CD14-positive monocyte (primary cell): Measurements from ENCODE around the gene SPR. TPM values are rescaled to one million over a fixed set of nuclear protein-coding genes. Genes with fewer than 3 reads are reported as not detected.

ENCODE experiments used
- DNase-seq, 3 donors: peaks; one replicate each; pipeline ENCODE4 v3.0.0-alpha.2; 2011 to 2022
- H2AFZ ChIP-seq: 2 replicates; pipeline ENCODE4 v1.6.0; 2012; ENCODE audit warnings: mild to moderate bottlenecking, low read depth, low read length, inconsistent platforms; ENCODE audit not compliant: insufficient read depth, poor library complexity, severe bottlenecking
- H3K27ac ChIP-seq, 2 donors: 1 replicate in 1 of 2; 2 replicates in 1 of 2; pipeline ENCODE4 v1.5.1; 2012 to 2013; ENCODE audit warnings: low read length in 2 of 2, control low read depth in 1 of 2, inconsistent platforms in 1 of 2, low read depth in 1 of 2, mild to moderate bottlenecking in 1 of 2
- H3K27me3 ChIP-seq, 2 donors: one replicate each; pipeline versions ENCODE4 v1.6.0 to v1.6.1; 2011 to 2013; ENCODE audit warnings: low read length in 2 of 2; ENCODE audit not compliant: control insufficient read depth in 2 of 2, insufficient read depth in 2 of 2
- H3K36me3 ChIP-seq, 2 donors: replicated peaks in 1 of 2; 1 replicate in 1 of 2; 2 replicates in 1 of 2; pipeline versions ENCODE4 v1.5.1 to v1.6.1; 2012 to 2013; ENCODE audit warnings: low read length in 2 of 2, control low read depth in 1 of 2, inconsistent platforms in 1 of 2, mild to moderate bottlenecking in 1 of 2; ENCODE audit not compliant: insufficient read depth in 2 of 2, control insufficient read depth in 1 of 2
- H3K4me1 ChIP-seq, 2 donors: 1 replicate in 1 of 2; 2 replicates in 1 of 2; pipeline versions ENCODE4 v1.5.1 to v1.6.1; 2012 to 2013; ENCODE audit warnings: low read length in 2 of 2, control low read depth in 1 of 2, inconsistent platforms in 1 of 2, mild to moderate bottlenecking in 1 of 2, moderate library complexity in 1 of 2; ENCODE audit not compliant: insufficient read depth in 2 of 2, control insufficient read depth in 1 of 2
- H3K4me2 ChIP-seq: replicated peaks from 2 replicates; pipeline ENCODE3; 2012; ENCODE audit warnings: low read length, moderate library complexity, mild to moderate bottlenecking; ENCODE audit not compliant: poor library complexity, severe bottlenecking; ENCODE audit errors: extremely low read depth
- H3K4me3 ChIP-seq, 3 experiments: fragments of 200-600 bp in 1 of 3; sonication (generic) in 1 of 3; replicated peaks in 1 of 3; 1 replicate in 2 of 3; 2 replicates in 1 of 3; pipeline ENCODE4 v1.5.1; 2011 to 2013; ENCODE audit warnings: low read length in 3 of 3, mild to moderate bottlenecking in 3 of 3, control low read depth in 2 of 3, low read depth in 2 of 3, inconsistent platforms in 1 of 3, moderate library complexity in 1 of 3
- H3K79me2 ChIP-seq: 2 replicates; pipeline ENCODE4 v1.6.0; 2012; ENCODE audit warnings: mild to moderate bottlenecking, control low read depth, inconsistent platforms, low read length, moderate library complexity; ENCODE audit not compliant: insufficient read depth
- H3K9ac ChIP-seq: 2 replicates; pipeline ENCODE4 v1.6.0; 2017; ENCODE audit warnings: low read length, mild to moderate bottlenecking; ENCODE audit not compliant: insufficient read depth, poor library complexity, severe bottlenecking
- H3K9me3 ChIP-seq, 2 donors: replicated peaks in 1 of 2; 1 replicate in 1 of 2; 2 replicates in 1 of 2; pipeline versions ENCODE4 v1.5.1 to v1.6.1; 2012 to 2013; ENCODE audit warnings: low read length in 2 of 2, control low read depth in 1 of 2; ENCODE audit not compliant: control insufficient read depth in 1 of 2, insufficient read depth in 1 of 2
- H4K20me1 ChIP-seq: 2 replicates; pipeline ENCODE4 v1.6.0; 2012; ENCODE audit warnings: mild to moderate bottlenecking, low read length, control low read depth, moderate library complexity; ENCODE audit not compliant: insufficient read depth
- H3K27ac Mint-ChIP-seq, 7 donors: one replicate each; pipeline ENCODE4 v1.8.0; 2020; ENCODE audit warnings: mild to moderate bottlenecking in 7 of 7, mixed read lengths in 7 of 7, moderate library complexity in 6 of 7, inconsistent platforms in 2 of 7
- H3K27me3 Mint-ChIP-seq, 3 donors: one replicate each; pipeline ENCODE4 v1.8.0; 2021 to 2022; ENCODE audit warnings: low read depth in 3 of 3, mild to moderate bottlenecking in 3 of 3, mixed read lengths in 3 of 3, moderate library complexity in 3 of 3, inconsistent platforms in 1 of 3
- H3K36me3 Mint-ChIP-seq, 2 donors: one replicate each; pipeline ENCODE4 v1.8.0; 2020; ENCODE audit warnings: mixed read lengths in 2 of 2, inconsistent platforms in 1 of 2, mild to moderate bottlenecking in 1 of 2
- H3K4me1 Mint-ChIP-seq: one replicate; pipeline ENCODE4 v1.8.0; 2020; ENCODE audit warnings: mild to moderate bottlenecking, mixed read lengths
- H3K4me3 Mint-ChIP-seq, 2 donors: one replicate each; pipeline ENCODE4 v1.8.0; 2020; ENCODE audit warnings: mild to moderate bottlenecking in 2 of 2, mixed read lengths in 2 of 2, moderate library complexity in 1 of 2
- H3K9me3 Mint-ChIP-seq, 7 donors: one replicate each; pipeline ENCODE4 v1.8.0; 2020 to 2022; ENCODE audit warnings: mixed read lengths in 7 of 7, mild to moderate bottlenecking in 6 of 7, moderate library complexity in 6 of 7, inconsistent platforms in 2 of 7
- WGBS: methylation state at CpG from one replicate; pipeline ENCODE4 v1.1.5; 2013; ENCODE audit warnings: missing lambda C conversion rate; ENCODE audit not compliant: insufficient coverage; 5-methylcytosine and 5-hydroxymethylcytosine counted together
- intact Hi-C, 2 donors: fragments of 100-400 bp; cut with micrococcal nuclease; formaldehyde crosslinking; loops; one replicate each; pipeline versions ENCODE4 v1.15.0 to v1.15.1; 2023
- polyA plus RNA-seq, 3 donors: library from polyadenylated mRNA; depleted of rRNA in 1 of 3; unstranded in 2 of 3; stranded (reverse) in 1 of 3; fragments of 300-500 nt in 2 of 3; fragments of >200 nt in 1 of 3; fragmentation: Illumina TruSeq in 2 of 3; gene quantifications; 1 replicate in 2 of 3; 2 replicates in 1 of 3; pipeline ENCODE4 v1.2.3, GENCODE V29; 2012 to 2021
- TF ChIP-seq, protein P1 (sequence below): fragments of 200-600 bp; IDR thresholded peaks from one replicate; pipeline ENCODE4 v1.8.0; 2022; ENCODE audit warnings: antibody characterized with exemption, mild to moderate bottlenecking

Gene SPR
- polyA plus RNA-seq, 3 donors: 2.9 to 12.5 (median 7.6) TPM

GRCh38 chr2:72841462-72842125, 45.6 kb upstream of the SPR start:
- Histone ChIP-seq H3K36me3 (no peaks in the 10 kb centered on the region), H2AFZ (no peak overlapping the region), H3K27me3 (peaks cover 0 to 7% of the 10 kb centered on the region in 2 donors), H4K20me1 (no peaks in the 10 kb centered on the region), H3K79me2 (no peaks in the 10 kb centered on the region), H3K9me3 (no peaks in the 10 kb centered on the region), H3K27ac (no peak overlapping the region), H3K4me3 (no peak overlapping the region), H3K9ac (no peak overlapping the region), H3K4me1 (no peaks in the 10 kb centered on the region), H3K4me2 (no peak overlapping the region)
- WGBS: 75% methylated on average over 2 of the region's 3 CpGs
- Mint-ChIP-seq H3K27me3 (peaks cover 7 to 11% (median 10%) of the 10 kb centered on the region in 3 donors), H3K4me1 (no peaks in the 10 kb centered on the region), H3K9me3 (peaks cover 0 to 2% (median 0%) of the 10 kb centered on the region in 7 donors), H3K4me3 (no peak overlapping the region), H3K27ac (no peak overlapping the region), H3K36me3 (no peaks in the 10 kb centered on the region)
- TF ChIP-seq, protein P1, sequence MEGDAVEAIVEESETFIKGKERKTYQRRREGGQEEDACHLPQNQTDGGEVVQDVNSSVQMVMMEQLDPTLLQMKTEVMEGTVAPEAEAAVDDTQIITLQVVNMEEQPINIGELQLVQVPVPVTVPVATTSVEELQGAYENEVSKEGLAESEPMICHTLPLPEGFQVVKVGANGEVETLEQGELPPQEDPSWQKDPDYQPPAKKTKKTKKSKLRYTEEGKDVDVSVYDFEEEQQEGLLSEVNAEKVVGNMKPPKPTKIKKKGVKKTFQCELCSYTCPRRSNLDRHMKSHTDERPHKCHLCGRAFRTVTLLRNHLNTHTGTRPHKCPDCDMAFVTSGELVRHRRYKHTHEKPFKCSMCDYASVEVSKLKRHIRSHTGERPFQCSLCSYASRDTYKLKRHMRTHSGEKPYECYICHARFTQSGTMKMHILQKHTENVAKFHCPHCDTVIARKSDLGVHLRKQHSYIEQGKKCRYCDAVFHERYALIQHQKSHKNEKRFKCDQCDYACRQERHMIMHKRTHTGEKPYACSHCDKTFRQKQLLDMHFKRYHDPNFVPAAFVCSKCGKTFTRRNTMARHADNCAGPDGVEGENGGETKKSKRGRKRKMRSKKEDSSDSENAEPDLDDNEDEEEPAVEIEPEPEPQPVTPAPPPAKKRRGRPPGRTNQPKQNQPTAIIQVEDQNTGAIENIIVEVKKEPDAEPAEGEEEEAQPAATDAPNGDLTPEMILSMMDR: no peak
- intact Hi-C loops: no loop called here
- DNase-seq: no peak

DNA sequence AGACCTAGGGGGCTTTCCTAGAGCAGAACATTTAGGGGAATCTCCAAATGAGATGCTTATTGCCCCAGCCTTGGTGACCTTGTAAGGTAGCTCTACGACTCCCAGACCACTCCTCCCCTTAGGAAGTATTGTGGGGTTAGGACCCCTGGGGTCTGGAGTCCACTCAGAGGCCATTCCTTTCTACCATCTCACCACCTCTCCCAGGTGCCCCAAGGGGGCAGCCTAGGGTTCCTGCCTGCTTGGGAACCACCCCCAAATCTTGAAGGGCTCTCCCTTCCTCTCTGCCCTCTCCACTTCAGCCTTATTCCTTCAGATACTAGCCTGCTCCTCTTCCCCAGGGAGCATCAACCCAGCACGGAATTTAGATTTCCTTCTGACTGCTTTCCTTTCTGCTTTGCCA, 43.9 kb upstream of the SPR start:
- intact Hi-C loops: no loop called here
- no CpG with 5 or more reads among the region's 2 CpGs for WGBS
- H4K20me1 ChIP-seq: no peaks in the 10 kb centered on the region
- H3K36me3 ChIP-seq: no peaks in the 10 kb centered on the region
- no peaks in the 10 kb centered on the region for H3K36me3 Mint-ChIP-seq
- H3K9ac ChIP-seq: no peak overlapping the region
- H3K27ac ChIP-seq: no peak overlapping the region
- TF ChIP-seq, protein P1: no peak
- no peaks in the 10 kb centered on the region for H3K79me2 ChIP-seq
- peaks cover 0 to 7% of the 10 kb centered on the region in 2 donors for H3K27me3 ChIP-seq
- H3K27ac Mint-ChIP-seq: no peak overlapping the region
- no peak for DNase-seq
- H2AFZ ChIP-seq: no peak overlapping the region
- no peaks in the 10 kb centered on the region for H3K4me1 Mint-ChIP-seq
- H3K9me3 Mint-ChIP-seq: peaks cover 0 to 2% (median 0%) of the 10 kb centered on the region in 7 donors
- no peak overlapping the region for H3K4me2 ChIP-seq
- peaks cover 7 to 11% (median 10%) of the 10 kb centered on the region in 3 donors for H3K27me3 Mint-ChIP-seq
- no peak overlapping the region for H3K4me3 Mint-ChIP-seq
- no peaks in the 10 kb centered on the region for H3K9me3 ChIP-seq
- H3K4me1 ChIP-seq: no peaks in the 10 kb centered on the region
- H3K4me3 ChIP-seq: no peak overlapping the region
